HG02763 (cell line): ENCODE data around the gene FKBP1B.
"Not testable (repeated sequence)": the region's sequence is repeated elsewhere in the genome, so short reads cannot be mapped to it uniquely, and the experiment has no call there.

Experiments used
- ATAC-seq: cut with Tn5 transposase; IDR thresholded peaks from one replicate; pipeline ENCODE4 v1.9.1; 2021; ENCODE audit warnings: mild to moderate bottlenecking, moderate library complexity; ENCODE audit not compliant: unreplicated experiment

FKBP1B gene

DNA sequence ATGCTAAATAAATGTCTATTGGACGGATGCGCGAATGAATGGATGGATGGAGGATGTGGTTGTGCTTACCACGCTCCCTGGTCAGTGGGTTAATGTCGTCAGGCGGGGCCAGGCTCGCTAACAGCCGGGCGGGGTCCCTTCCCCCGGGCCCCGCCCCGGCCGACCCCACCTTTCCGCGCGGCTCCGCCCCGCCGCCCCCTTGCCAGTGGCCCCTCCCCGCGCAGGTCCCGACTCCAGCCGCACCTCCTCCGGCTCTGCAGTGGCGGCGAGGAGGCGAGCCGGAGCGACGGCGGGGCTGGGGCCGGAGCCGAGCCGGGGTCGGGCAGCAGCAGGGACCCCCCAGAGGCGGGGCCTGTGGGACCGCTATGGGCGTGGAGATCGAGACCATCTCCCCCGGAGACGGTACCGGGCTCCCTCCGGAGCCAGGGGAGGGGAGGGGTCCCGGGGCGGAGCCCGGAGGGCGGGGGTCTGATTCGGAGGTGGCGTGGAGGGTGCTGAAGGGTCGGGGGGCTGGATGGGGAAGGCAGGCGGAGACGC lies at the start of gene FKBP1B:
Gene FKBP1B (plus strand): TSS at position 257 of the 537 bp plus-strand sequence. CDS start 109 bp downstream, at position 366.
- no peak for ATAC-seq

DNA sequence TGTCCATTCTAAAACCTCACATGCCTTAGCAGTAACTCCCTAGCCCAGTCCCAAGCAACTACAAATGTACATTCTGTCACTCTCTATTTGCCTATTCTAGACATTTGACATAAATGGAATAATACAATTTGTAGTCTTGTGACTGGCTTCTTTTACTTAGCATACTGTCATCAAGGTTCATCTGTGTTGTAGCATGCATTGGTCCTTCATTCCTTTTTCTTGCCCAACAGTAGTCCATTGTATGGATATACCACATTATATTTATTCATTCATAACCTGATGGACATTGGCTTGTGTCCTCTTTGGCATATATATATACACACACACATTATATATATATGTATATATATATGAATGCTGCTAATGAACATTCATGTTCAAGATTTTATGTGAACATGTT lies 41.8 kb upstream of the FKBP1B start:
- no peak for ATAC-seq

DNA sequence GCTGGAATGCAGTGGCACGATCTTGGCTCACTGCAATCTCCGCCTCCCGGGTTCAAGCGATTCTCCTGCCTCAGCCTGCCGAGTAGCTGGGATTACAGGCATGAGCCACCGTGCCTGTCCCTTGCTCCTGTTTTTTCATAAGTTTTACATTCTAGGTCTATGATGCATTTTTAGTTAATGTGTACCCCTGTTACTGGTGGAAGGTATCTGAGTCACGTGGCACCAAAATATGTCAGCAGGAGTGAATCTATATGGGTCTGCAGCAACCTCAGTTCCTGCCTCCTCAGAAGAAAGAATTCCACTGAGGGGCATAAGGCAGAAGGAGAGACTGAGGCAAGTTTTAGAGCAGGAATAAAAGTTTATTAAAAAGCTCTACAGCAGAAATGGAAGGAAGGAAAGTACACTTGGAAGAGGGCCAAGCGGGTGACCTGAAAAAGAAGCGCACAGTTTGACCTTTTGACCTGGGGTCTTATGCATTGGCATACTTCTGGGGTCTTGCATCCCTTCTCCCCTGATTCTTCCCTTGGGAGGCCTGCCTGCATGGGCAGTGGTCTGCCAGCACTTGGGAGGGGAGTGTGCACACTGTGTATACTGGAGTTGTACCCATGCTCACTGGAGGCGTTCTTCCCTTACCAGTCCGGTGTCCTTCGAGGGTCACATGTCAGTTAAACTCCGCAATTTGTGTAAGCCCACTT lies 40.7 kb upstream of the FKBP1B start:
- ATAC-seq: no peak

DNA sequence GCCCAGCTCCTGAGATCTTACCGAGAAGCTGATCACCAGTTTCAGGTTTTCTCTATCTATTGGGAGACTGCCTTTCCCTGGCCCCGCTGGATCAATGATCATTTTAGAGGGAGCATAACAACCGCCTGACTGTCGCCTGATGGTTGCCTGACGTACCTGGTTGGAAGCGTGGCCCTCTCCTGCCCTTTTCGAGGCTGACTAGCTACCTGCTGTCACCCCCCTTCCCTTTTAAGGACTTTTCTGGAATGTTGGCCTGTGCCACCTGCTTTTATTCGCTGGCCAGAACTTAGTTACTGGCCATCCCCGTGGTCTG lies 40.2 kb upstream of the FKBP1B start:
- no peak for ATAC-seq

DNA sequence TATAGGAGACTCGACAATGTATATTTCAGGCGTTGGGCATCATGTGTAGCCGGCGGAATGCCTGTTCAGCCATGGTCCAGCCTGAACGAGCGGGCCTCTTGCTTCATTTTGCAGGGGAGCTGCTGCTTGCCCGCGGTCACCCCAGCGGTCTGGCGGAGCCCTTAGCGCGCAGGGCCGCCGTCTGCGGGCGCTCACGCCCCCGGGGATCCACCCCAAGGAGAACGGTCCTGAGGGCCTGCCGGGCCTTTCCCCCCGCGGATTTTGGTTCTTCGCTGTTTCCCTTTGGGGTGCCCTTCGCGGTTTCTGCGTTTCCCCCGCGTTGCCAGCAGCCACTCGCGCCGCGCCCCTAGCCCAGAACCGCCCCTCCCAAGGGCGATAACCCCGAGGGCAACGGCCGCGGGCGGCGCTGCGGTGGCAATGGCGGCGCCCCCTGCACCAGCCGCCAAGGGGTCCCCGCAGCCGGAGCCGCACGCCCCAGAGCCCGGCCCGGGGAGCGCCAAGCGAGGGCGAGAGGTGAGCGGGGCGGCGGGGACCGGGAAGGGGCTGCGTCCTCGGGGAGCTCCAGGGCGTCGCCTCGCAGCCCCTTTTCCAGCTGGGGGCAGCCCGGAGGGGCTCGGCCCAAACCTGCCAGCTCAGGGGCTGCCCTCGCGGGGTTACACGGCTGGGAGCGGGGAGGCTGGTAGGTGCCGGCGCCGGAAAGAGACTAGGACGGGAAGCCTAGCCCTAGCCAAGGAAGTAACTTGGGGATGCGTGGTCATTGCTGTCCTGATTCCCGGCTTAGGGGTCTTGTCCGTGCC lies 39.7 kb upstream of the FKBP1B start, which contains the start of gene MFSD2B:
Gene MFSD2B (plus strand): TSS at position 406 of the 797 bp plus-strand sequence. CDS start 12 bp downstream, at position 418.
- ATAC-seq: no peak

DNA sequence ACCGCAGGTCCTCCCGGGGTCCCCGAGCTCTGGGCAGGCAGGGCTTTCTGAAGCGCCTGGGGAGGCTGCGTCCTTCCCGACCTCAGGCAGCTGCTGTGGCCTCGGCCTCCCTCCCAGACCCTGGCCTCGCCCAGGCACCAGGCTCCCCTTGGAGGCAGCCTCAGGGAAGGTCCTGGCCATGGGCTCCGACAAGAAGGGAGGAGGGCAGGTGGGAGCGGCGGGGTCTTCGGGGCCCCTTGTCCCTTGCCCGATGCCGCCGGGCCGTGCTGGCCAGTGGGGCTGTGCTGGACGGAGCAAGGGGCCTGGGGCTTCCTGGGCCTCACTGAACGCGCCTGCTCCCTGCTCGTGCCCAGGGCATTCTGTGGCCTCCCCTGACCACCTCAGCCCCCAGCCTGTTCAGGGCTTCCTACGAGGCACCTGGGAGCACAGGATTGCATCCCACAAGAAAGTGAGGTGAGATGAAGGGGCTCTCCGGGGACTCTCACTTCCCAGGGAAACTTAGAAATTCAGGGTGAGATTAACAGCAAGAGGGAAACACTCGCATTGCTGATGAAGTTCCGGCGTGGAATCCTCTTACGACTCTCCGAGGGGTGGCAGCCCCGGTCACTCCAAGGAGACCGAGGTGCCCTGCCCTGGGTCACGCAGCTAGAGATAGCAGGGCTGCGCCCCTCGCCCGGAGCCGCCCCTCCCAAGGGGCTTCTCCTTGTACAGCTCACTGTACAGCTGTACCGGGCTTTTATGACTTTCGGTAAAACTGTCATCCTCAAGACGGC lies 38.9 kb upstream of the FKBP1B start:
- no peak for ATAC-seq

DNA sequence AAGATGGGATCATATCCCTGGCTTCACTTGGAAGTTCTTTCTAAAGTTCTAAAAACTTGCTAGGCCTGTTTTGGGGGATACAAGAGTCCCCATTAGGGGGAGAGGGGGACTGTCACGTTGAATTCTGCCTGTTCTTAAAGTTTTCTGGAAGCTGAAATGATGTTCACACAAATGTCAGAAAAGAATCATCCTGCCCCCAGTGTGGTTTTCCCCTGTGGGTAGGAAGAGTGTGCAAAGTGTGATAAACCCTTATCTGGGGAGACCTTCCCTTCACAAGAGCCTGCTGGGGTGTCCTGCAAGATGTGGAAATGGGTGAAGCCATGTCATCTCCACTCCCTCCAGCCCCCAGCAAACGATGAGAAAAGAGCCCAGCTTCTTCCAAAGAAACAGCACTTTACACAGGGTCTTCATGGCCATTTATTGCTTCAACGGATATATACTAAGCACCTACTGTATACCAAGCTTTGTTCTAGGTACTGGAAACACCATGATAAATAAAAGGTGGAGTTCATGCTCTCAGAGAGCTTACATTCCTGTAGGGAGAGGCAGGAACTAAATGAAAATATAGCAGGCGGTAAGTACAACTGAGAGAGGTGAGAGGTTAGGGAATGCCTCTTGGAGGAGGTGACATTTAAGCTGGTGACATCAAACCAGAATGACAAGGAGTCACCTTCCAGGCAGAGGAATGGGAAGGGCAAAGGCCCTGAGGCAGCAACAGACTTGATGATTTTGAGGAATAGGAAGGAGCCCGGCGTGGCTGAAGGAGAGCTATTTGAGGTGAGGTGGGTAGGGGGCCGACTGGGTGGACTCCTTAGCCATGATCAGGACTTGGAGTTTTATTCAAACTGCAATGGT lies 38.1 kb upstream of the FKBP1B start:
- ATAC-seq: no peak

DNA sequence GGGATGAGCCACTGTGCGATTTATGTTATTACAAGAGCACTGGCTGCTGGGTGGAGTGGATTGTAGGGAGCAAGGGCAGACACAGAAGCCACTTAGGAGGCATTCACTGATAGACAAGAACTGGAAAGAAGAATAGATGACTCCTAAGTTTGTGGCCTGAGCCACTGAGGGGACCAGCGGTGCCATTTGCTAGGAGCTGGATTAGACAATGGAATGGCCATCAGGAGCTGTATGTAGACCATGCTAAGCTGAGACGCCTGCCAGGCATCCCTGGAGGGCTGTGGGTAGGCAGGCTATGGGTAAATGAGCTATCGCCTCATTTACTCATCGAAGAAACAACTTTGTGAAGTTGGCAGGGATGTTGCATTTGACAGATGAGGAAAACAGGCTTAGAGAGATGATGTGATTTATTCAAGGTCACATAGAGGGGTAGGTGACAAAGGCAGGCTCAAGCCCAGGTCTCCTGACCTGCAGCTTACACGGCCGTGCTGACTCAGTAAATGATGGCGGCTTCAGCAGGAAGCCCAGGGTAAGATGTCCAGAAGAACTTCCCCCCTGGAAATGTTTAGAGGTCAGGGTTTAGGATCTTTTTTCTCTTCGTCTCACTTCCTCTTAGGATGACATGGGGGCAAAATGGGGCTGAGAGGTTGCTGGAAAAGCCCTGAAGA lies 36.9 kb upstream of the FKBP1B start:
- no peak for ATAC-seq

DNA sequence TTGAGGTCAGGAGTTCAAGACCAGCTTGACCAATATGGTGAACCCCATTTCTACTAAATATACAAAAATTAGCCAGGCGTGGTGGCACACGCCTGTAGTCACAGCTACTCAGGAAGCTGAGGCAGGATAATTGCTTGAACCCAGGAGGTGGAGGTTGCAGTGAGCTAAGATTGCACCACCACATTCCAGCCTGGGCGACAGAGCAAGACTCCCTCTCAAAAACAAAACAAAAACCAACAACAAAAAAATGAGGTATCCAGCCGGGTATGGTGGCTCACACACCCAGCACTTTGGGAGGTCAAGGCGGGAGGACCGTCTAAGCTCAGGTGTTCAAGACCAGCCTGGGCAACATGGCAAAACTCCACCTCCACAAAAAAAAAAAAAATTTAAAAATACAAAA lies 34.6 kb upstream of the FKBP1B start:
- not testable (repeated sequence) for ATAC-seq

DNA sequence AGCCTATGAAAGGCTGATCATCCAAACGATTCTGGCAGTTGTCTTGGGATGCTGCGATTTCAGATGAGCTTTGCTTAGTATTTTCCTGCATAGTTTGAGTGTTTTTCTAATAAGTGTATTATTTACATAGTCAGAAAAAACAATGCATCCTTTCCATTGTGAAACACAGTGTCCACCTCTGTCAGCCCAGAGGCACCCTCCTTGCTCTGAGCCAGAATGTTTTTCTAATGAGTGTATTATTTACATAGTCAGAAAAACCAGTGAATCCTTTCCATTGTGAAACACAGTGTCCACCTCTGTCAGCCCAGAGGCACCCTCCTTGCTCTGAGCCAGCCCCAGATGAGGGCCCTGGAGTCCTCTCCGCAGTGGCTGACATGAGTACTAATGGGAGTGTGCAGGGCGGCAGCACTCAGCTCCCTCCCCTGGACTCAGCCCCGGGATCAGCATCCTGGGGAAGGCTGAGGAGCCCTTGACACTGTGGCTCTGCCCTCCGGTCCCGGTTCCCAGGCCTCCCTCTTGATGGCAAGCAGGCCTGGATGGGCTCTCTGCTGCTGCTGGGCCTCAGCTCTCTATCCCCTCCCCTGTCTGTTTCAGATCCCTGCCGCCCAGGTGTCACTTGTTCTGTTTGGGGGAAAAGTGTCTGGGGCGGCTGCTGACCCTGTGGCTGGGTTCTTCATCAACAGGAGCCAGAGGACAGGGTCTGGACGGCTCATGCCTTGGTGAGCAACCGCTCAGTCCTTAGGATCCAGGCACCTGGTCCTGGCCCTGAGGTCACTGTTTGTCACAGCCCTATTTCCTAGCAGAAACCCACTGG lies 33.8 kb upstream of the FKBP1B start:
- ATAC-seq: no peak

DNA sequence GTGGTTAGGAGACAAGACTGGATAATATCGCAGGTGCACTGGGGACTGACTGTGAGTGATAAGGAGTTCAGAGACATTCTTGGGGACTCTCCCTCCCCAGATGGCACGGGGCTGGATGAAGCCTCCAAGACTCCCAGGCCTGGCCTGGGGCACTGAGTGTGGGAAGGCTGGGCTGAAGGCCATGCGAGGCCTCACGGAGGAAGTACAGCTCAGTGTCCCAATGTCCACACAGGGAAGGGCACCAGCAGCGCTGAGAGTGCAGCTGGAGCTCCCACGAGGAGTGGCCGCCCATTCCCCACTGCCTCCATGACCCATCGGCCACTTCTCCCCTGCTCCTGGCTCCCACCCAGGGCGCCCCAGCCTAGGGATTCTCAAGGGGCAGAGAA lies 33.2 kb upstream of the FKBP1B start:
- no peak for ATAC-seq

DNA sequence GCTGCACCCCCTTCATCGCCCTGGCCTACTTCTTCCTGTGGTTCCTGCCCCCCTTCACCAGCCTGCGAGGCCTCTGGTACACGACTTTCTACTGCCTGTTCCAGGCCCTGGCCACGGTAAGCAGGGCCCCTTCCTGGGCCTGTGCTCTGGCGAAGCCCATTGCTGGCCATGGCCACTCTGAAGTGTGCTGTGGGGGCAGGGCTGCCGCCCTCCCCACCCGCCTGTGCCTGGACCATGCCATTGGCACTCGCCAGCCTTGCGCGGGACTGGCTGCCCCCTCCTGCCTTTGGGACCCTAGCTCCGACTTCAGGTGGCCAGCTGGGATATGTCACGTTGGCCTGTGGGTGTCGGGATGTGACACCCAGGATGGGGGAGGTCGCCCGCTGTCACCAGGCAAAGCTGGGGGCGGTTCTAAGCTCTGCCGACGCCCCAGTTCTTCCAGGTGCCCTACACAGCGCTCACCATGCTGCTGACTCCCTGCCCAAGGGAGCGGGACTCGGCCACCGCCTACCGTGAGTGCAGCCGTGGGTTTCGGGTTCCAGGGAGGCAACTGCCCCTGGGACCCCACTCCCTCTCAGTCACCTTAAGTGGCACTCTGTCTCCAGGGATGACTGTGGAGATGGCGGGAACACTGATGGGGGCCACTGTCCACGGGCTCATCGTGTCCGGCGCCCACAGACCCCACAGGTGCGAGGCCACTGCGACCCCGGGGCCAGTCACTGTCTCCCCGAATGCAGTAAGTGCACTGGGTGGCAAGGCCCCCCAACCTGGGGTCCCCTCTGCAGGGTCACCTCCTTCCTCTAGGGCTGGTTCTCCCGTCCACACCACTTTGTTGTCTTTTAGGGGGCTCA lies 32.5 kb upstream of the FKBP1B start:
- ATAC-seq: no peak

DNA sequence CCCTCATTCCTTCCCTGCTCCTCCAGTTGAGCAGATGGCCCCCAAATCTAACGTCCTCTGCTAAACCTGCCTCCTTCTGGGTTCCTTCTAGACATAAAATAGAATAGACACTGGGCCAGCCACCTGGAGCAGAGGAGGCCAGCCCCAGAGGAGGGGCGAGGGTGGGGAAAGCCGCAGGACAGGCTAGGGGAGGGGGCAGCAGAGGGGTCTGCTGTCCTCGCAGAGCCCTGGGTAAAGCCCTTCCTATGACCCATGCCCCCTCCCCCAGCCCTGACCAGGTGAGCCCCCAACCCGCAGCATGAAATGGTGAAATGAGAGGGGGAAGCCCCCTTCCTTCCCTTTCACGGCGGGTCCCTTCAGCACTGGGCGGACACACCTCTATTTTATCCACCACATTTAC lies 31.8 kb upstream of the FKBP1B start:
- ATAC-seq: no peak

DNA sequence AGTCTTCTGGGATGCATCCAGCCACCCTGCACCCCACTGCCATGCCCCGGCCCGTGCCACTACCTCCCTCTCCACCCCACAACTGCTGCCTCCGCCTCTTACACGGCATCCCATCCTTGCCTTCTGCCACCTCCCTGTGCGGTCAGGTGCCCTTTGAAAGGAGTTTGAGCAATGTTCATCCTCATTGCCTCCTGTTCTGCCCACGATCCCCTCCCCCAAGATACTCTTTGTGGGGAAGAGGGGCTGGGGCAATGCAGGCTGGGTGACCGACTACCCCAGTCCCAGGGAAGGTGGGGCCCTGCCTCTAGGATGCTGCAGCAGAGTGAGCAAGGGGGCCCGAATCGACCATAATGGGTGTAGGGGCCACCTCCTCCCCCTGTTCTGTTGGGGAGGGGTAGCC lies 31.3 kb upstream of the FKBP1B start:
- no peak for ATAC-seq

DNA sequence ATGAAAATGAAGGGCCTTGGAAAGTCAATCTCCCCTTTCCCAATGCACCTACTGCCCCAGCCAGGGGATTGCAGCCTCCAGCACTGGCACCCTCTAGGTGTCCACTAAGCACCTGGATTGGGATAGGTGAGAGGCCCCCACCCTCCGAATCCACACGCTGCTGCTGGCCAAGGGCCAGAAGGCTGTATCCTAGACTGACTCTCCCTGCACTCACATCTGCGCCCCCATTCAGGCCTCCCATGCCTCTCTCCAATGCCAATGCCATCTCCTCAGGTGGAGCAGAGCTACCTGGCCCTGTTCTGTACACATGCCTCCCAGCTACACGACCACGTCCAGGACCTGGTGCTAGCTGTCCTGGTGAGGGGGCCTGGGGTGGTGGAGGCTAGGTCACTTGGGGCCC lies 29.8 kb upstream of the FKBP1B start:
- no peak for ATAC-seq

DNA sequence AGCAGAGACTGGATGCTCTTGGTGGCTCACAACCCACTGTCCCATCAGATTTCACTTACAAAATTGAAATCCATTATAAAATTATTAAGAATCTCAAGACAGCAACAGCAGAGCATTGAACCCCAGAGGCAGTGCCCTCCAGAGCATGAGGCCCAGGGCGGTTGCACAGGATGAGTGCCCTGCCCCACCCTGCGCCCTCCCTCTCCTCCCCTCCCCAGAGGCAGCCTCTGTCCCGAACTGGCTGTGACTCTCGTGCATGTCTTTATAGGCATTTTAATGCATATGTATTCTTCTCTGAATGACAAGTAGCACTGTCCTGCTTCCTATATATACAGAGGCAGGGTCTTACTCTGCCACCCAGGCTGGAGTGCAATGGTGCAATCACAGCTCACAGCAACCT lies 29.3 kb upstream of the FKBP1B start:
- ATAC-seq: no peak

DNA sequence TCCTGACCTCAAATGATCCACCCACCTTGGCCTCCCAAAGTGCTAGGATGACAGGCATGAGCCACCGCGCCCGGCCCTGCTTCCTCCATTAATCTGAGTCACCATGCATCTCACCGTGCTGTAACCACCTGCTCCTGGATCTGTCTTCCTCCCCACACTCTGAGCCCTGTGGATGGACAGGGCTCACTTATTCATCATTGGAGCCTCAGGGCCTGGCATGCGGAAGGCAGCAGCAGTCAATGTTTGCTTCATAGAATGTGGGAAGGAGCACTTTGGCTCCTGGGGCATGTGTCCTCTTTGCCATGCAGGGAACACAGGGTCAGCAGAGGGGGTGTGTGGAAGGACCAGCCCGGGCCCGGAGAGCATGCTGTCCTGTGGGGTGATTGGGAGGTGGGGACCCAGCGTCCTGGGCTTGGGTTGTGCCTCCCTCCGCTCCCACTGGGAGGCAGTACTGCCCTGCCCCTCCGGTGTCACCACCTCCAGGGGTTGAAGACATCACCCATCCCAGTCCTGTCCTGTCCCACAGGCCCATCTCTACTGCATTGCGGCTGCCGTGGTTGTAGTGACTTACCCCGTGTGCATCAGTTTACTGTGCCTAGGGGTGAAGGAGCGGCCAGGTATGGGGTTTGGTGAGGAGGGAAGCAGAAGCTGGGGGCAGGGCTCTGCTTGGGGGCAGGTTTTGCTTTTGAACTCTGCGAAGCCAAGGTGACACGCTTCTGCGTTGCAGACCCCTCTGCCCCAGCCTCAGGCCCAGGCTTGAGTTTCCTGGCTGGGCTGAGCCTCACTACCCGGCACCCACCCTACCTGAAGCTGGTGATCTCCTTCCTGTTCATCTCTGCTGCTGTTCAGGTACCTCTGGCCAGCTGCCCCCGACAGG lies 28.2 kb upstream of the FKBP1B start:
- ATAC-seq: no peak
